Measurements from ENCODE around the gene KLHL29.

Gene KLHL29

DNA sequence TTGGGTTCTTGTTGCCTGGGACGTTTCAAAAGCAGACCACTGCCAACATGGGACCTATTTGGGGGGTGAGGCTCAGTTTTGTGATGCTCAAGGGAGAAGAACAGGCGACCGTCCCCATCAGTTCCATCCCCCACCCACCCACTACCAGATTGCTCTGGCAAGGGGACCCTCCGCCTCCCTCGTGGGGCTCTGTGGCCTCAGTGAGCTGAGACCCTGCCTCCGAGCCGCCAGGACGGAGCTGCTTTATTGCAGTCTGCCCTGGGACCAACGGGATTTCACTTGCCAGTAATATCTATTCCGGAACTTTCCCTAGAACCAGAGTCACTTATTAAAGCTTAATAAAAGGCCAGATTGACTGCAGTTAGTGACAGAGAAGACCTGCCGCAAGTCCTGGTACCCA is 146.3 kb downstream of the KLHL29 start:
- no peak for DNase-seq (ENCODE audit: low read depth in 2 of 2)

GRCh38 chr2:23531881-23532280 is 146.9 kb downstream of the KLHL29 start:
- no peak for DNase-seq (ENCODE audit: low read depth in 2 of 2)

DNA sequence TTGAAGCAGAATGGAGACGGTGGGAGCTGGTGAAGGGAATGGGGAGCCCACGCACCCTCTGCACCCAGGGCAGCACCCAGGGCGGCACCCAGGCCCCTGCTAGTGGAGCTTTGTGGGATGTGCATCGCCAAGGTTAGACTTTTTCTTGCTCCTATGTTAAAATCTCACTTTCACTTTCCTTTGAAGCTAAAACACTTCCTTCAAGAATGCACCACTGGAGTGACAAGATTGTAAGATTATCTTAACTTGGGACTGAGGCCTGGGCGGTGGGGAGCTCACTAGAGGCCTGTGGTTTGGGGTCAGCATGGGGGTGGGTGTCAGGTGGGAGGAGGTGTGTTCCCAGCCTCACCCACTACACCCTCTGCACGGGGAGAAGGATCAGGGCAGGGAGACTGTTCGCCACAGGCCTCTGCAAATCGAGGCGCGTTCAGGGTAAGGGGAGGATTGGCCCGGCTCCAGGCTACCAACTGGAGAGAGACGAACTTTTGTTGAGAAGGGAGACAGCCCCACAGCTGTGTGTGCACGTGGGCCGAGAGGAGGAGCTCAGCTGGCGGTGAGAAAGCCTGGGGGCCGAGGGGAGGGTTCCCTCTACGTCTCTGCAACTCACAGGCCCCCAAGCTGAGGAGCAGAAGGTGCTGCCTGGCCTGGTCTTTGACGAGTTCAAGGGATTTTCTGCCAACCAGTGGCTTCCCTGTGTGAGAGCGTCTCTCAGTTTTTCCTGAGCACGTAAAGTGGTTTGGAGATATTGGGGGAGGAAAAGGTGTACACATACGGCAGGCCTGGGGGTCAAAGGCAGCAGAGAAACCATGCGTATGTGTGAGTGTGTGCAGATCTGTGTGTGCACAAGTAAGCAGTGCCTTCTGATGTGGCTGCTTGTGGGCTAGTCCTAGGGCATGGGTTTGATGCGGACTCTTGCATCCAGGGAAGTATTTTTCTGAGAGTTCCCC is 147.7 kb downstream of the KLHL29 start:
- no peak for DNase-seq (ENCODE audit: low read depth in 2 of 2)

DNA sequence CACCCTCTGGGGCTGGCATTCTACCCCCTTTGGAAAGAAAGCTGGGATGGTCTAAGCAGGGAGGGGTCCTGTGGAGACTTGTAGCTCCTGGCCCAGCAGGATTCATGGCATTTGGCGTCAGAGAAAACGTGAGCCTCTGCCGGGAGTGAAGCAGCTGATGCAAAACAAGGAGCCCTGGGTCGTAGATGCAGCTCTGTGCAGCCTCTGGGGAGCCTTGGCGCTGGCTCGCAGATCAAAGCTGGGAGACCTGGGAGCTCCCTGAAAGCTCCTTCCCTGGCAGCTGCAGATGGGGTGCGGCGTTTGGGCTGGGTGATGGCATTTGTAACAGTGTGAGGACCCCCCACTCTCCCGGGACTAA is 148.3 kb downstream of the KLHL29 start:
- DNase-seq (ENCODE audit: low read depth in 2 of 2), result no peak

DNA sequence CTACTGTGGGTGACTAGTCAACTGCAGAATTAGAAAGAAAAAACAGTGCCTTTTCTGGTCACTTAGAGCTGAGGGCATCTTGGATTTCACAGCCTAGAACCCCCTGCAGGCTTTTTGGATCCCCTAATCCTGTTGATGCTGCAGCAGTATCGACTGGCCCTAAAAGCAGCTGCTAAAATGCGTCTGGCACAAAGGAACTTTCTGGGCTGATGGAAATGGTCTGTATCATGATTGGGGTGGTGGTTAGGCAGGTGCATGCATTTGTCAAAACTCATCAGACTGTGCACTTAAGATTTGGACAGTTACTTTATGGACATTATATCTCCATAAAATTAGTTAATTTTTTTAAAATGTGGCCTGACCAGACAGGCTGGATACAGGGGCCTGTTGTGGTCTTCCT is 149.8 kb downstream of the KLHL29 start:
- DNase-seq (ENCODE audit: low read depth in 2 of 2), result no peak

DNA sequence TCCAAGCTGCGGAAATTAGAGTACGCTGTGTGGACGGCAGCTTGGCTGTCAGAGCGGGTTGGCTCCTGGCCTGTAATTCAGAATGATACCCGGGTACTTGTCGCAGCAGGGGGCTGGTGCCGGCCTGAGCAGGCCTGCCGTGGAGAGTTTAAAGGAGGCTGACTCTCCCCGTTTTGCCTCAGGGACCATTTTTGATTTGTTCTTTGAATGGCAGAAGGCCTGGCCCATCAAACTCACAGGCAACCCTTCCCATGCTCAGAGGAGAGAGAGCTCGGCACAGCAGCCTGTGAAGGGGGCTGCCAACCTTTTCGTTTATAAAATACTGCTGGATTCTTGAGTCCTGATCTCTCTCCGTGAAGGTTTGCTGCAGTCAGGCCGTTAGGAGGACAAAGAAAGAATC is 151.3 kb downstream of the KLHL29 start:
- DNase-seq (ENCODE audit: low read depth in 2 of 2), result no peak

DNA sequence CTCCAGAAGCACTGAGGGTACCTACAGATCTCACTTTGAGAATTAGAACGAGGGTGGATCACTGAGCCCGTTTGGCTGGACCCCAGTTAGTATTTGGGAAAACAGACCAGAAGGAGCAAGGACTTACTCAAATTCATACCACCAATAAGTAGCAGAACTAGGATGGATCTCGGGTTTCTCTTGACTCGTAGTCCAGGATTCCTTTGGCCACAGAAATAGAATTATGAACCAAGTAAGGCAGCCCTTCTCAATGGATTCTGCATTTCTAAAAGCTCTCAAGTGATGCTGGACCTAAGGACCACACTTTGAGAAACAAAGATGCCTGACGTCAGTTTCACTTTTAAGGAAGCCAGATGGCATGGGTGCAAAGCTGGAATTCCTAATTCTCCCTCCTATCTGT is 153.0 kb downstream of the KLHL29 start:
- no peak for DNase-seq (ENCODE audit: low read depth in 2 of 2)

DNA sequence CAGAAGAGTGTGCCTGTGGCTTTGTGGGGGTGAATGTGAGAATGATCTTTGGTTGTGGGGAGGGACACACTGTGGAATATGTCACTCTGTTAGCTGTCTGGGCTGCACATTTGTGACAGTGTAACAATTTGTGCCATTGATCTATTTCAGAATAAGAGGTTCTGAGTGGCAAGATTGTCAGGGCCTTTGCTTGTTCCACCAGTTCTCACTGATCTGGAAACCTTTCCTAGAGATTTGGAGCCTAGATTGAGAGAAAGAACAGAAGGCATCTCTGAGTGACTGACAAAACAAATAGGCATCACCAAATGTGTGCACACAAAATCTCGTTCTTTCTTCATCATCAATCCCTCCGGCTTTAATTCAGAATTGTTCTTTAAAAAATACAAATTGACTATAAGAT is 153.6 kb downstream of the KLHL29 start:
- DNase-seq (ENCODE audit: low read depth in 2 of 2), result no peak

GRCh38 chr2:23540804-23541360 is 155.9 kb downstream of the KLHL29 start:
- DNase-seq (ENCODE audit: low read depth in 2 of 2), result no peak

DNA sequence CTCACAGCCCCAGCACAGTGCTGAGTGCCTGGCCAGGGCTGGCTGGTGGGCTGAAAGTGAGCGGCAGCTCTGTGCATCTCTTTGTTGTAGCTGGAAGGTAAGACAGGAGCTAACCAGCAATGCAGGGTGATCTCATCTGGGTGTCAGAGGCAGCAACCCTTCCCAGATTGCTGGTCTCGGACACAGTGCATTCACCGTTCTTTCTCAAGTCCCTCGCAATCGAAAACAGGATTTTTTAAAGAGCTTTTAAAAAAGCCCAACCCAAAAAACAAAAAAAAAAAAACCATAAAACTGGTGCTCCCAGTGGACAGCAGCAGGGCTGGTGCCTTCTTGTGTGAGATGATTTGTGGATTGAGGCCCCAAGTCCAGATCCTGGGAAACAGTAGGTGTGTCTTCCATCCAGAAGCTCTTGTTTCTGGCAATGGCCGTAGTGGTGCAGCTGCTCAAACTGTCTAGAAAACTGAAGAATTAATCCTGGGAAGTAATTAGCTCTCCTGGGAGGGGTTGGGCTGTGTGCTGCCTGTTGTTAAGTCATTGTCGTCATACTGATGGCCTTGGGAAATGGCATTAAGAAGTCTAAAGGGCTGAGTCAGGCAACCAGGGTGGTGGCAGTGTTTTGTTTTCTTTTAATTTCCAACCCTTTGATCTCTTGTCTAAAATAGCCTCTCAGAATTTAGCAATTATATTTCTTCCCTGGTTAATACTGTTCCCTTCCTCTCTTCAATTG is 156.7 kb downstream of the KLHL29 start:
- no peak for DNase-seq (ENCODE audit: low read depth in 2 of 2)

DNA sequence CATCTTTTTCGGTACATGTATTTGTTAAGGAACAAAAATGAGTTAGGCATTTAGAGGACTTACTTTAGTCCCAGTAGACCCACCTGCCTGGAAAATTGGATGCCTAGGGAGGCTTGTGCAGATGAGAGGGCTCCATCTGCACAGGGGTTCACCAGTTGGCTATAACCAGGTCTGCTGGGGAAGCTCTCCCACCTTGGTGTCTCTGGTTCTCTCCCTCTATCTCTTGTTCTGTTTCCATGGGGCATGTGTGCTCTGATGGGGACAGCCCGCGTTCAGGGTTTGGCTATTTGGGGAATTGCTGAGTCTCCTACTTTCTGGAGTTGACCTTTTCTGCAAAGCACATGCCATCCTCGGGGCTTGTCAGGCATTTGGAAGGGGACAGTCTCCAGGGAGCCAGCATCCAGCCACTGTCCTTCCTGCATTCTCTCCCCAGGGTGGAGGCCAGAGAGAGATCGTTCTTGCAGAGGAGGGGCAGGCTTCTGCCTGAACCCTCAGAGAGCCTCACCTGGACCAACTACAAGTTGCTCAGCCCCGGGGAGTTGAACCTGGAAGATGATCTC is 157.3 kb downstream of the KLHL29 start:
- no peak for DNase-seq (ENCODE audit: low read depth in 2 of 2)

DNA sequence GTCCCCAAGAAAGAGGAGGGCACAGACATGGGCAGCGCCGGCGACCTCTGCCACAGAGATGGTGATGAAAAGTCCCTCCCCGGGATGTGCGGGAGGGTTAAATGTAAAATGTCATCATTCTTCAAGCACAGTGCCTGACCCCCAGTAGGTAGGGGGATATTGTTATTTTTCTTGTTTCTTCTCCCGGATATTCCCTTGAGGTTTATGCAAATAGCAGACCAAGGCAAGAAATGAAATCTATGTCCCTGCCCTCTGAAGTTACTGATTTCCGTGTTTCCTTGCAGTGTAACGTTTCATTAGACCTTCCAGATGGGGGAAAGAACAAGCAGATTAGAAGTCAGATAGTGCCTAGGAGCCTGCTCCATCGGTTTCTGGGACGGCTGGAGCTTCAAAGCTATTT is 158.3 kb downstream of the KLHL29 start:
- no peak for DNase-seq (ENCODE audit: low read depth in 2 of 2)

GRCh38 chr2:23543728-23544127 is 158.7 kb downstream of the KLHL29 start:
- no peak for DNase-seq (ENCODE audit: low read depth in 2 of 2)

DNA sequence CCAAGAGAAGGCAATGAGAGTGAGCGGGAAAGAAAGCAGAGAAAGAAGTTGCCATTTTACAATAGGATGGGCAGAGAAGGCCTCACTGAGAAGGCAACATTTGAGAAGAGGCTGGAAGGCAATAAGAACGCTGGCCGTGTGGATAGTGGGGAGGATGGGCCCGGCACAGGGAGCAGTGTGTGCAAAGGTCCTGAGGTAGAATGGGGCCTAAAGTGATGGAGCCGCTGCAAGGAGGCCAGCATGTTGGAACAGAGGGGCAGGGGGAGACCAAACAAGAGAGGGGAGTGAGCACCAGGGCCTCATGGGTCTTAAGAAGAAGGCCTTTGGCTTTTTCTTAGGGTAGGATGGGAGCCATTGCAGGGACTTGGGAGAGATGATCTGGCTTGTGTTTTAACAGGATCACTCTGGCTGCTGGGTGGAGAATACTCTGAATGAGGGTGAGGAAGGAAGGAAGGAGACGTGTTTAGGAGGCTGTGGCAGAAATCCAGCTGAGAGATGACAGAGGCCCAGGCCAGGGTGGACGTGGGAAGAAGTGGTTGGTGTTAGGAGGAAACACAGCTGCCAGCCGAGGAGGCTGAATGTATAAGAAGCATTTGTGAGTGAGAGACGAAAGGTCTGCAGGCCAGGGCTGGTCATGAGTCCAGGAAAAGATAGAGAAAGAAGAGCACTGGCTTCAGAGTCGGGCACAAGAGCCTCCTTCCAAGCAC is 159.8 kb downstream of the KLHL29 start:
- no peak for DNase-seq (ENCODE audit: low read depth in 2 of 2)

GRCh38 chr2:23545396-23545795 is 160.4 kb downstream of the KLHL29 start:
- DNase-seq (ENCODE audit: low read depth in 2 of 2), result no peak

DNA sequence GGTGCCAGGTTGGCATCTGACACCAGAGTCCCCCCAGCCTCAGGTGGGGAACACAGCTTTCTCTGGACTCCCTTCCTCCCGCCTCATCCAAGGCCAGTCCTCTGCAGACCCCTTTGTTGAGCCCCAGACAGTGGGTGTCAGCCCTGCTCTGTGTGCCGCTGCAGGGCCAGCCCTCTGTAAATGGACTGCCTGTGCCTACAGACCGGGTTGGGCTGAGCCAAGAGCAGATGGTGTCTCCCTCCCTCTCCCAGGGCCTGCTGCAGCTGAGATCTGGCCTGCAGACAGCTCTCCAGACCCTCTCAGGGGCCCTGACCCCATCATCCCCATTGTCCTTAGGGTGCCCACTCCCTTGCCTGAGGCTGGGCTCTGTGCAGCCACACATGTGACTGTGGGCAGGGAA is 160.8 kb downstream of the KLHL29 start:
- no peak for DNase-seq (ENCODE audit: low read depth in 2 of 2)

GRCh38 chr2:23546913-23547312 is 161.9 kb downstream of the KLHL29 start:
- no peak for DNase-seq (ENCODE audit: low read depth in 2 of 2)

GRCh38 chr2:23547725-23548124 is 162.7 kb downstream of the KLHL29 start:
- no peak for DNase-seq (ENCODE audit: low read depth in 2 of 2)

GRCh38 chr2:23548143-23548769 is 163.3 kb downstream of the KLHL29 start:
- DNase-seq (ENCODE audit: low read depth in 2 of 2), result no peak

DNA sequence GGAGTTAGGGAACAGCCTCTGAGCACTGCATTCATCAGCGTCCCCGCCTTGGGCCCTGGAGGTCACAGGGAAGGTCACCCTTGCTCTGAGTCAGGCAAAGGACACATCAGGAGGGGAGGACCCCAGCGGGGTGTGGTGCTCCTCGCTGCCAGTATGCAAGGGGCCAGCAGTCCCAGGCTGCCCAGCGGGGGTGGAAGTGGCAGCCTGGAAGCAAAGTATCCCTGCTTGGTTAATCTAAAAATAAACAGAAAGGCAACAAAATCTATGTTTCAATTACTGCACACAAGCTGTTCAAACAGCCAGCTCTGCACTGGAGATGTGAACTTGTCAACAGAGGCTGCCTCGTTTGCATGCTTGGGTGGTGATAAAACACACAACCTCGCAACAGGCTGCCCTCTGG is 164.1 kb downstream of the KLHL29 start:
- no peak for DNase-seq (ENCODE audit: low read depth in 2 of 2)

DNA sequence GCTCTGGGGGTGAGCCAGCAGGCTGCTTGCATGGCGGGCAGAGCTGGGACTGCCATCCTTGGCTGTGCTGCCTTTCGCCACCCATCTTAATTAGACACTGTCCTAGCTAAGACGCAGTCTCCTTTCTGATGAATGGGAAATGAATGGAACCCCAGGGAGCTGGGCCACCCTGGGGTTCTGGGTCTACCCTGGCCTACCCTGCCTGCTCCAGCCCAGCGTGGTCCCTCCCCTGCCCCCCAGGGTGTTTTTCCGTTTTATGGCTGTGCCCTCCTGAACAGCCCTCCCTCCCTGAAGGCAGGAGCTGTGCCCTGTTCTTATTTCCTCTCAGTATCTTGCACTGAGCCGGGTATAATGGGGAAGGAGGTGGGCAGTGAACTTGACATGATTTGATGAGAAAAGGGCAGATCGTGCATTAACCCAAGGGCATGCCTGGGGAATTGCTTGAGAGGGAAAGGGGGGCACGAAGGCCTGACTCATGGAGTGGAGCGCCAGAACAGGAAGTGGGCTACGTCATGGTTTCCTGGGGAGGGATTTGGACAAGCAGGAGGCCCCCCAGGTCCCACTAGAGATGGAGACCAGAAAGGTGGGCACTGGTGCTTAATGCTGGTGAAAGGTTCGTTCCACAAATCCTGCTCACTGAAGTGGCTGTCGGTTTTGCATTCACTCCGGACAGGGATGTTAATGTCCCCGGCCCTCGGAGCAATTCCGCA is 165.0 kb downstream of the KLHL29 start:
- DNase-seq (ENCODE audit: low read depth in 2 of 2), result no peak
